Upper lobe of left lung (tissue), 4 donors: ENCODE measurements around the gene GALNS.

Experiments used
- CTCF ChIP-seq, 6 experiments: fragments of 450-650 bp in 4 of 6; fragments of 200-600 bp in 2 of 6; sonication (generic) in 2 of 6; IDR thresholded peaks; one replicate each; pipeline ENCODE4 v1.5.1; 2016 to 2019; ENCODE audit warnings: antibody characterized with exemption in 6 of 6
- POLR2A ChIP-seq, 4 donors: fragments of 450-650 bp; IDR thresholded peaks; one replicate each; pipeline ENCODE4 v1.5.1; 2016 to 2017; ENCODE audit warnings: antibody characterized with exemption in 4 of 4, mild to moderate bottlenecking in 2 of 4
- POLR2AphosphoS5 ChIP-seq, 2 donors: sonication (generic); formaldehyde crosslinking; IDR thresholded peaks; one replicate each; pipeline ENCODE4 v1.5.1; 2017; ENCODE audit warnings: antibody characterized with exemption in 2 of 2

GRCh38 chr16:88902744-88903143 is 46.0 kb upstream of the GALNS start:
- TF ChIP-seq POLR2AphosphoS5 (IDR thresholded peaks at IDR 0.05) (no peak), CTCF (IDR thresholded peaks at IDR 0.05) (no peak), POLR2A (IDR thresholded peaks at IDR 0.05) (no peak)
